Testis (tissue), 3 donors: ENCODE results near the gene PTDSS2. TPM values are rescaled to one million over a fixed set of nuclear protein-coding genes. Genes with fewer than 3 reads are reported as not detected.

Experiments
- DNase-seq: peaks from one replicate; pipeline ENCODE4 v3.0.0-alpha.2; 2019
- H3K27ac ChIP-seq, 2 donors: fragments of 200-600 bp; sonication (generic); one replicate each; pipeline ENCODE4 v1.5.1; 2019
- H3K27me3 ChIP-seq: fragments of 200-600 bp; sonication (generic); one replicate; pipeline ENCODE4 v1.5.1; 2019
- H3K36me3 ChIP-seq: fragments of 200-600 bp; sonication (generic); one replicate; pipeline ENCODE4 v1.5.1; 2017; ENCODE audit warnings: low read depth; ENCODE audit errors: missing control alignments
- H3K4me1 ChIP-seq: fragments of 200-600 bp; sonication (generic); one replicate; pipeline ENCODE4 v1.5.1; 2019
- H3K4me3 ChIP-seq, 2 donors: fragments of 200-600 bp; sonication (generic); one replicate each; pipeline ENCODE4 v1.5.1; 2017 to 2019
- H3K9me3 ChIP-seq: fragments of 200-600 bp; sonication (generic); one replicate; pipeline ENCODE4 v1.5.1; 2017
- CTCF ChIP-seq, 3 experiments: fragments of 450-650 bp in 2 of 3; fragments of 200-600 bp in 1 of 3; sonication (generic) in 1 of 3; IDR thresholded peaks; one replicate each; pipeline ENCODE4 v1.5.1; 2016 to 2019; ENCODE audit warnings: antibody characterized with exemption in 3 of 3, mild to moderate bottlenecking in 2 of 3, moderate library complexity in 1 of 3
- POLR2A ChIP-seq: fragments of 450-650 bp; IDR thresholded peaks from one replicate; pipeline ENCODE4 v1.6.1; 2017; ENCODE audit warnings: antibody characterized with exemption, mild to moderate bottlenecking, moderate library complexity
- WGBS, 2 donors: methylation state at CpG; one replicate each; pipeline ENCODE4 v1.1.5; 2018; 5-methylcytosine and 5-hydroxymethylcytosine counted together
- intact Hi-C: fragments of 100-400 bp; cut with DNase I; formaldehyde crosslinking; loops from one replicate; pipeline ENCODE4 v1.15.1; 2023; ENCODE audit warnings: low total_unique reads
- polyA plus RNA-seq: library from polyadenylated mRNA; stranded (reverse); fragments of 350-450 nt; fragmentation: Illumina TruSeq; extraction: RNeasy Lipid Tissue Mini Kit (QIAGEN cat#74804); gene quantifications from one replicate; pipeline ENCODE4 v1.2.3, GENCODE V29; 2014; ENCODE audit warnings: low read depth, low replicate concordance; ENCODE audit not compliant: insufficient read depth
- total RNA-seq, 2 donors: library from RNA; depleted of rRNA; stranded (reverse); fragments of >200 nt; gene quantifications; one replicate each; pipeline ENCODE4 v1.2.3, GENCODE V29; 2016

The PTDSS2 gene
- total and polyA plus RNA-seq, 3 donors from 2014 or later: 107 to 160 (median 116) TPM

GRCh38 chr11:534396-535209 is 84.5 kb downstream of the PTDSS2 start:
- TF ChIP-seq CTCF (IDR thresholded peaks at IDR 0.05): no peak
- no peak for TF ChIP-seq POLR2A
- peaks cover 27% of the 10 kb centered on the region for H3K4me1 ChIP-seq
- no peaks in the 10 kb centered on the region for H3K27me3 ChIP-seq
- intact Hi-C loops: no loop called here
- peak overlapping the region; percentile 44 to 64 for H3K27ac ChIP-seq
- WGBS, 2 donors: 5 to 7% methylated on average over 3 to 66 of the region's 66 CpGs
- no peaks in the 10 kb centered on the region for H3K36me3 ChIP-seq
- DNase-seq: peak; percentile 46
- no peaks in the 10 kb centered on the region for H3K9me3 ChIP-seq
- peak overlapping the region; percentile 60 to 78 for H3K4me3 ChIP-seq

GRCh38 chr11:535210-535518 is 85.1 kb downstream of the PTDSS2 start:
- WGBS, 2 donors: 2% methylated on average over 53 of the region's 56 CpGs; no CpG with 5 or more reads in 1 of the 2 donors

GRCh38 chr11:535519-536454 is 85.7 kb downstream of the PTDSS2 start, which contains the start of gene HRAS:
Gene HRAS, minus strand, starts transcription at chr11:535576.
- H3K9me3 ChIP-seq: no peaks in the 10 kb centered on the region
- peak within 1 kb of the TSS; percentile 60 to 78 for H3K4me3 ChIP-seq
- 4 to 29% methylated on average over 4 to 79 of the region's 97 CpGs for WGBS, 2 donors
- no peaks in the 10 kb centered on the region for H3K36me3 ChIP-seq
- TF ChIP-seq POLR2A (peak; percentile 8), CTCF (IDR thresholded peaks at IDR 0.05) (no peak)
- peak; percentile 95 for DNase-seq
- peaks cover 27% of the 10 kb centered on the region for H3K4me1 ChIP-seq
- H3K27ac ChIP-seq: peak within 1 kb of the TSS; percentile 44 to 78
- H3K27me3 ChIP-seq: no peaks in the 10 kb centered on the region
- intact Hi-C loops: no loop called here

More at GRCh38 chr11:535210-535518, 85.1 kb downstream of the PTDSS2 start:
- Histone ChIP-seq H3K27me3 (no peaks in the 10 kb centered on the region), H3K36me3 (no peaks in the 10 kb centered on the region), H3K9me3 (no peaks in the 10 kb centered on the region), H3K27ac (no peak overlapping the region), H3K4me1 (peaks cover 27% of the 10 kb centered on the region), H3K4me3 (peak overlapping the region; percentile 60 to 78)
- intact Hi-C loops: no loop called here
- no peak for DNase-seq
- TF ChIP-seq POLR2A: no peak
- TF ChIP-seq CTCF (IDR thresholded peaks at IDR 0.05): no peak

- 3% methylated on average over 86 of the region's 93 CpGs; no CpG with 5 or more reads in 1 of the 2 donors for WGBS, 2 donors
- TF ChIP-seq CTCF (IDR thresholded peaks at IDR 0.05) (no peak), POLR2A (no peak)
These were observed 87.0 kb downstream of the PTDSS2 start, which contains the start of gene LRRC56 for GRCh38 chr11:536841-537621. Gene LRRC56, plus strand, starts transcription at chr11:537527. Its CDS starts 3,158 bp downstream, at chr11:540685.

More at GRCh38 chr11:536841-537621, 87.0 kb downstream of the PTDSS2 start, which contains the start of gene LRRC56:
- peak; percentile 92 for DNase-seq
- H3K27ac ChIP-seq: no peak within 1 kb of the TSS
- peak within 1 kb of the TSS; percentile 60 to 67 for H3K4me3 ChIP-seq
- H3K36me3 ChIP-seq: no peaks in the 10 kb centered on the region
- intact Hi-C loops: no loop called here
- H3K4me1 ChIP-seq: peaks cover 27% of the 10 kb centered on the region
- H3K9me3 ChIP-seq: no peaks in the 10 kb centered on the region
- H3K27me3 ChIP-seq: no peaks in the 10 kb centered on the region
